22Rv1 (cell line): Measurements from ENCODE around the gene ASMT.

Experiments
- H3K27ac ChIP-seq: fragments of 450-650 bp; 2 replicates; pipeline ENCODE4 v1.5.1; 2017
- CTCF ChIP-seq: fragments of 450-650 bp; IDR thresholded peaks from 2 replicates; pipeline ENCODE4 v1.5.1; 2017; ENCODE audit warnings: mild to moderate bottlenecking
- ZFX ChIP-seq: fragments of 450-650 bp; IDR thresholded peaks from 2 replicates; pipeline ENCODE4 v1.6.1; 2017; ENCODE audit warnings: antibody characterized with exemption, borderline replicate concordance

ASMT gene

GRCh38 chrX:1598876-1599790 is 15.7 kb upstream of the ASMT start:
- TF ChIP-seq ZFX (no peak), CTCF (no peak)
- no peak overlapping the region for H3K27ac ChIP-seq

- no peak overlapping the region for H3K27ac ChIP-seq
- TF ChIP-seq CTCF (no peak), ZFX (no peak)
These were observed 15.0 kb upstream of the ASMT start for GRCh38 chrX:1599791-1600405.

- TF ChIP-seq CTCF: no peak
- no peak for TF ChIP-seq ZFX
These were observed 14.3 kb upstream of the ASMT start for GRCh38 chrX:1600406-1601050.

GRCh38 chrX:1601051-1601767 is 13.7 kb upstream of the ASMT start:
- no peak for TF ChIP-seq ZFX
- TF ChIP-seq CTCF: no peak
- no peak overlapping the region for H3K27ac ChIP-seq

More at GRCh38 chrX:1600406-1601050, 14.3 kb upstream of the ASMT start:
- H3K27ac ChIP-seq: no peak overlapping the region

- no peak for TF ChIP-seq ZFX
- no peak for TF ChIP-seq CTCF
These were observed 13.1 kb upstream of the ASMT start for GRCh38 chrX:1601768-1602085.

GRCh38 chrX:1602299-1602698 is 12.6 kb upstream of the ASMT start:
- H3K27ac ChIP-seq: no peak overlapping the region
- TF ChIP-seq ZFX (no peak), CTCF (no peak)

More at GRCh38 chrX:1601768-1602085, 13.1 kb upstream of the ASMT start:
- no peak overlapping the region for H3K27ac ChIP-seq
